ENCODE data around the gene SLC17A2. TPM values are rescaled to one million over a fixed set of nuclear protein-coding genes. Genes with fewer than 3 reads are reported as not detected.

SLC17A2 gene
- polyA plus RNA-seq, 1 experiment: not detected

- no peak for TF ChIP-seq CTCF (IDR thresholded peaks at IDR 0.05; ENCODE audit: insufficient read depth, low read depth, low read length)
- ChIA-PET POLR2A (no interaction called here), CTCF (interaction anchor here (1.3 to 2.8 kb wide), 2 partner anchors 10 to 20 kb away, joined by 3 to 13 read pairs; no protein-coding TSS in a partner anchor)
- DNase-seq (ENCODE audit: low read depth): no peak
- Histone ChIP-seq H3K27me3 (ENCODE audit: control insufficient read depth, insufficient read depth, low read length) (no peaks in the 10 kb centered on the region), H3K36me3 (ENCODE audit: control insufficient read depth, insufficient read depth, low read length) (peaks cover 27% of the 10 kb centered on the region), H3K4me3 (ENCODE audit: low read depth, low read length) (no peak overlapping the region)
Measured at GRCh38 chr6:25972128-25972527, 41.6 kb upstream of the SLC17A2 start.

- Histone ChIP-seq H3K4me3 (ENCODE audit: low read depth, low read length) (no peak overlapping the region), H3K36me3 (ENCODE audit: control insufficient read depth, insufficient read depth, low read length) (peaks cover 30% of the 10 kb centered on the region), H3K27me3 (ENCODE audit: control insufficient read depth, insufficient read depth, low read length) (no peaks in the 10 kb centered on the region)
- DNase-seq (ENCODE audit: low read depth): peak; percentile 86
- CTCF ChIA-PET: interaction anchor here (1.5 kb wide), 1 partner anchor 21 kb away, joined by 7 read pairs; no protein-coding TSS in a partner anchor
- POLR2A ChIA-PET: interaction anchor here (0.7 kb wide), 1 partner anchor 9 kb away, joined by 3 read pairs; no protein-coding TSS in a partner anchor
- no peak for TF ChIP-seq CTCF (IDR thresholded peaks at IDR 0.05; ENCODE audit: insufficient read depth, low read depth, low read length)
Measured at GRCh38 chr6:25971187-25971821, 40.8 kb upstream of the SLC17A2 start.

DNA sequence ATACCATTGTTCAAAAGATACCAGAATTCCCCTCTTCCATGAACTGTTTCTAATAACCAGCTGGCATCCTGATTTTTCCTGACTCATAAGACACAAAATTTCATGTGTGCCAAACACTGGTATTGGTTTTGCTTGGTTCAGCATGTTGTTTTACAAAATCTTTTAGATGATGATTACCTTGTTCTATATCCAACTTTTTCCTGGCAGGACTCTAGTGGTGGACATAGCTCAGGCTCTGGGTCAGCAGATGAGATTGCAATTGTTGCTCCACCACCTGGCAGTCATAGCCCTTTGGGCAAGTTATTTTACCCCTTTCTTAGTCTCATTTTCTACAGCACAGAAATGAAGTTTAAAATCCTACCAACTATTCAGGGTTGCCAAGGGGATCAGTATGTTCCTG is 38.3 kb upstream of the SLC17A2 start:
- TF ChIP-seq CTCF (IDR thresholded peaks at IDR 0.05; ENCODE audit: insufficient read depth, low read depth, low read length): no peak
- ChIA-PET CTCF (interaction anchor here (0.9 to 2.1 kb wide), 4 partner anchors 23 to 49 kb away, joined by 3 to 5 read pairs (median 4); a partner anchor contains a TSS), POLR2A (no interaction called here)
- Histone ChIP-seq H3K36me3 (ENCODE audit: control insufficient read depth, insufficient read depth, low read length) (peaks cover 26% of the 10 kb centered on the region), H3K27me3 (ENCODE audit: control insufficient read depth, insufficient read depth, low read length) (no peaks in the 10 kb centered on the region), H3K4me3 (ENCODE audit: low read depth, low read length) (no peak overlapping the region)
- DNase-seq (ENCODE audit: low read depth): no peak

DNA sequence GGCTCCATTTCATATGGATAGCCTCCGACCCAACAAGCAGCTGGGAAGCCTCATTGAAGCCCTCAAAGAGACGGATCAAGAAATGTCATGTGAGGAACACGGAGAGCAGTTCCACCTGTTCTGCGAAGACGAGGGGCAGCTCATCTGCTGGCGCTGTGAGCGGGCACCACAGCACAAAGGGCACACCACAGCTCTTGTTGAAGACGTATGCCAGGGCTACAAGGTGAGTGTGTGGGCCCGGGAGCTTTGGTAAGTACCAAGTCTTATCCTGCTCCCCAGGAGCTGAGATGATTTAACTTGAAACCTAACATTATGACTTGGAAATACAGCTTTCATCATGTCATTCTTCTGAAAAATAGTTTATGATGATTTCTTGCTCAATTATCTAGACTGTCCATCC is 36.2 kb upstream of the SLC17A2 start:
- no peak for TF ChIP-seq CTCF (IDR thresholded peaks at IDR 0.05; ENCODE audit: insufficient read depth, low read depth, low read length)
- ChIA-PET CTCF (interaction anchor here (2.1 to 2.8 kb wide), 2 partner anchors 26 to 51 kb away, joined by 5 to 13 read pairs; a partner anchor contains a TSS), POLR2A (no interaction called here)
- peaks cover 10% of the 10 kb centered on the region for H3K36me3 ChIP-seq (ENCODE audit: control insufficient read depth, insufficient read depth, low read length)
- DNase-seq (ENCODE audit: low read depth): no peak
- no peaks in the 10 kb centered on the region for H3K27me3 ChIP-seq (ENCODE audit: control insufficient read depth, insufficient read depth, low read length)
- no peak overlapping the region for H3K4me3 ChIP-seq (ENCODE audit: low read depth, low read length)

DNA sequence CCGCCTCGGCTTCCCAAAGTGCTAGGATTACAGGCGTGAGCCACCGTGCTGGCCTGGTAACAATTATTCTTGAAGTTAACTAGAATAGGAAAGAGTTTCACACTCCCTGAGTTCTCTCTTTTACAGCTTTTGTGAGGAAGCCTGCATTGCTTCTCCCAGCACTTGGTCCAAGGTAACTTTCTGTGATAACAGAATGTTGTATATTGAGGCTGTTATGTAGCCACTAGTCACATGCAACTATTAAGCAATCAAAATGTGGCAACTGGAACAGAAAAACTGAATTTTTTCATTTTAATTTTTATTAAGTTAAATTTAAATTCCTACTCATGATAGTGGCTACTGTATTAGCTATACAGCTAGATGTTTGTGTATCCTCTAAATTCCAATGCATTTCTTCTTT is 34.6 kb upstream of the SLC17A2 start:
- Histone ChIP-seq H3K27me3 (ENCODE audit: control insufficient read depth, insufficient read depth, low read length) (no peaks in the 10 kb centered on the region), H3K4me3 (ENCODE audit: low read depth, low read length) (no peak overlapping the region), H3K36me3 (ENCODE audit: control insufficient read depth, insufficient read depth, low read length) (peaks cover 10% of the 10 kb centered on the region)
- ChIA-PET POLR2A (no interaction called here), CTCF (interaction anchor here (1.1 to 2.8 kb wide), 3 partner anchors 13 to 38 kb away, joined by 3 to 13 read pairs (median 3); no protein-coding TSS in a partner anchor)
- DNase-seq (ENCODE audit: low read depth): no peak
- no peak for TF ChIP-seq CTCF (IDR thresholded peaks at IDR 0.05; ENCODE audit: insufficient read depth, low read depth, low read length)
